ENCODE measurements around the gene ERP44. TPM values are rescaled to one million over a fixed set of nuclear protein-coding genes. Genes with fewer than 3 reads are reported as not detected.

ERP44 gene
- polyA plus RNA-seq, 1 donor: 42.5 TPM

DNA sequence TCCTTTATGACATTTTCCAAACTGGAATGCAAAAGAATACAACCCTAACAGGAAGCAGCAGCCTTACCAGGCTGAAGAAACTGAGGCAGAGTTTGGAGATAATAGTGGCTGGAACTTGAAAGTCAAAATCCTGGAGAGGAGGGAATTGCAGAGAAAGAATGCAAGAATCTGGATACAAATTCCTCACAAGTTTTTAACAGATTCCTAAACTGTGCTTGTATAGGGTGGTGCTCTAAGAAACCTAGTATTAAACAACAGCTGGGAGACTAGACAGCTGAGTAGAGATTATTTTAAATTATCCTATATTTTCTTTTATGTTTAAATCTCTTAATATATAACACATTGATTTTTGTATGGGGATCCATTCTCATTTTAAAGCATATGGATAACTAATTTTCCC, 31.0 kb upstream of the ERP44 start:
- Histone ChIP-seq H3K4me3 (ENCODE audit: low read length) (no peak overlapping the region), H3K4me1 (ENCODE audit: control insufficient read depth, insufficient read depth, low read length) (no peaks in the 10 kb centered on the region), H3K36me3 (ENCODE audit: control insufficient read depth, insufficient read depth, low read length) (peaks cover 7% of the 10 kb centered on the region), H3K27ac (ENCODE audit: low read length) (no peak overlapping the region), H3K9me3 (ENCODE audit: control insufficient read depth, low read depth, low read length) (no peaks in the 10 kb centered on the region), H3K27me3 (ENCODE audit: control insufficient read depth, insufficient read depth, low read length) (no peaks in the 10 kb centered on the region)
- no peak for DNase-seq

DNA sequence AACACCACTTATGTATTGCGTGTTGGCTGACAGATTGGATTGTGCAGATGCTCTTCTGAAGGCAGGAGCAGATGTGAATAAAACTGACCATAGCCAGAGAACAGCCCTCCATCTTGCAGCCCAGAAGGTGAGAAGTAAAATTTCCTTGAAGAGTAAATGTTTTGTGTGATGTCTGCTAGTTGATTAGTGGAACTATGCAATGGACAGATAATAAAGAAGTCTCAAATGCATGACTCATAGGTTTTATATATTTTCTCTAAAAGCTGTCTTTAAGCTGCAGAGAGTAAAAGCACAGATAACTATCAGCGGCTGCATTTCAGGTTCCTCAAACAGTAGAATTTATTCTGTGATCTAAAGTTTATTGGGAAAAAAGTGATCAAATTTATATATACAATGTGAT, 27.6 kb upstream of the ERP44 start:
- Histone ChIP-seq H3K36me3 (ENCODE audit: control insufficient read depth, insufficient read depth, low read length) (peaks cover 4% of the 10 kb centered on the region), H3K4me1 (ENCODE audit: control insufficient read depth, insufficient read depth, low read length) (no peaks in the 10 kb centered on the region), H3K9me3 (ENCODE audit: control insufficient read depth, low read depth, low read length) (no peaks in the 10 kb centered on the region), H3K4me3 (ENCODE audit: low read length) (no peak overlapping the region), H3K27me3 (ENCODE audit: control insufficient read depth, insufficient read depth, low read length) (no peaks in the 10 kb centered on the region), H3K27ac (ENCODE audit: low read length) (no peak overlapping the region)
- no peak for DNase-seq
- whole genome bisulfite sequencing (ENCODE audit: insufficient coverage, low lambda C conversion rate): 100% methylated on average over 1 of the region's 2 CpGs

DNA sequence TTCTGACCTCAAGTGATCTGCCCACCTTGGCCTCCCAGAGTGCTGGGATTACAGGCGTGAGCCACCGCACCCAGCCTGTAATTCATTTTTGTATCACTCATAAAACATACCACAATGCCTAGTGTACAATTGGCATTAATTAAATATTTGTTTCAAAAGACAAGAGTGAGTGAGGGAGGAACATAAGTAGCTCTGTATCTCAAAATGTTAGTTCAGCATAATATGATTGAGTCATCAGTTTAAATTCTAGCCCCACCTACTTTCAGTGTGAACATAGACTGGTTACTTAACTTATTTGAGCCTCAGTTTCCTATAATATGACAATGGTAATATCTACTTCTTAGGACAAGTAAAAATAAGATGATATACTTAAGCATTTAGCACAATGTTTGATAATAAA, 27.1 kb upstream of the ERP44 start:
- DNase-seq: no peak
- no CpG with 5 or more reads among the region's 2 CpGs for WGBS (ENCODE audit: insufficient coverage, low lambda C conversion rate)
- Histone ChIP-seq H3K4me1 (ENCODE audit: control insufficient read depth, insufficient read depth, low read length) (no peaks in the 10 kb centered on the region), H3K27me3 (ENCODE audit: control insufficient read depth, insufficient read depth, low read length) (no peaks in the 10 kb centered on the region), H3K4me3 (ENCODE audit: low read length) (no peak overlapping the region), H3K9me3 (ENCODE audit: control insufficient read depth, low read depth, low read length) (no peaks in the 10 kb centered on the region), H3K27ac (ENCODE audit: low read length) (no peak overlapping the region), H3K36me3 (ENCODE audit: control insufficient read depth, insufficient read depth, low read length) (peaks cover 7% of the 10 kb centered on the region)

- H3K27ac ChIP-seq (ENCODE audit: low read length): no peak overlapping the region
- no peaks in the 10 kb centered on the region for H3K4me1 ChIP-seq (ENCODE audit: control insufficient read depth, insufficient read depth, low read length)
- H3K9me3 ChIP-seq (ENCODE audit: control insufficient read depth, low read depth, low read length): no peaks in the 10 kb centered on the region
- no peak for DNase-seq
- H3K27me3 ChIP-seq (ENCODE audit: control insufficient read depth, insufficient read depth, low read length): no peaks in the 10 kb centered on the region
- H3K36me3 ChIP-seq (ENCODE audit: control insufficient read depth, insufficient read depth, low read length): peaks cover 7% of the 10 kb centered on the region
- no CpG with 5 or more reads among the region's 2 CpGs for WGBS (ENCODE audit: insufficient coverage, low lambda C conversion rate)
- no peak overlapping the region for H3K4me3 ChIP-seq (ENCODE audit: low read length)
These were observed 26.4 kb upstream of the ERP44 start for GRCh38 chr9:100125236-100125635.

- no peaks in the 10 kb centered on the region for H3K9me3 ChIP-seq (ENCODE audit: control insufficient read depth, low read depth, low read length)
- no peak for DNase-seq
- WGBS (ENCODE audit: insufficient coverage, low lambda C conversion rate): 100% methylated on average over 2 of the region's 2 CpGs
- H3K36me3 ChIP-seq (ENCODE audit: control insufficient read depth, insufficient read depth, low read length): peaks cover 5% of the 10 kb centered on the region
- H3K4me1 ChIP-seq (ENCODE audit: control insufficient read depth, insufficient read depth, low read length): no peaks in the 10 kb centered on the region
- H3K4me3 ChIP-seq (ENCODE audit: low read length): no peak overlapping the region
- H3K27ac ChIP-seq (ENCODE audit: low read length): no peak overlapping the region
- no peaks in the 10 kb centered on the region for H3K27me3 ChIP-seq (ENCODE audit: control insufficient read depth, insufficient read depth, low read length)
These were observed 21.5 kb upstream of the ERP44 start for GRCh38 chr9:100120286-100120685.

- no peak for DNase-seq
- H3K27ac ChIP-seq (ENCODE audit: low read length): no peak overlapping the region
- WGBS (ENCODE audit: insufficient coverage, low lambda C conversion rate): 100% methylated on average over 1 of the region's 25 CpGs
These were observed 18.5 kb upstream of the ERP44 start for GRCh38 chr9:100117316-100117715.

DNA sequence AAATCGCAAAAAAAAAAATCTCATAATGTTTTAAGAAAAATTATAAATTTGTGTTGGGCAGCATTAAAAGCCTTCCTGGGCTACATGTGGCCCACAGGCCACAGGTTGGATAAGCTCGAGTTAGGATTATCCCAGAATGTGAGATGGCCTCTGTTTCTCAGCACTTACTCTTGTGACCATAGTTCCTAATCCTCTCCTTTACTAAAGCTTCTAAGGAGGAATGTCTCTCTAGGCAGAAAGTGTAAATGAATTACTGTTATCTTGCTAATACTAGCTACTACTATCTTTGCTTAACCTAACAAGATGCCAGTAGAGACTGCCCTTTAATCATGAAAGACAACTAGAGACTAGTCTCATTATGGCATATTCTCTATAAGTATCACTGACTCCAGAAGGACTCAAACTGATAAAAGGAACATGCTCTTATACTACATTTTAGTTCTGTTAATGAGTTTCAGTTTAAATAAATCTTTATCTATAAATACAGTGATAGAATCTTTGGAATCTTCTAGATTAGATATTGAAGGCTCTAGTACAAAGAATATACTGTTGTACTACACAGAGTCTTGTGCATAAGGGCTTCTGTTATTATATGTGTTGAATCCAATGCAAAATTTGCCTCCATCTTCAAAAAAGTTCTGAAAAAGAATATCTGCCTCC, 14.0 kb upstream of the ERP44 start:
- no peaks in the 10 kb centered on the region for H3K9me3 ChIP-seq (ENCODE audit: control insufficient read depth, low read depth, low read length)
- H3K4me3 ChIP-seq (ENCODE audit: low read length): no peak overlapping the region
- no peak overlapping the region for H3K27ac ChIP-seq (ENCODE audit: low read length)
- DNase-seq: no peak
- no peaks in the 10 kb centered on the region for H3K27me3 ChIP-seq (ENCODE audit: control insufficient read depth, insufficient read depth, low read length)
- 60% methylated on average over 1 of the region's 2 CpGs for WGBS (ENCODE audit: insufficient coverage, low lambda C conversion rate)
- no peaks in the 10 kb centered on the region for H3K4me1 ChIP-seq (ENCODE audit: control insufficient read depth, insufficient read depth, low read length)
- peaks cover 11% of the 10 kb centered on the region for H3K36me3 ChIP-seq (ENCODE audit: control insufficient read depth, insufficient read depth, low read length)

More at GRCh38 chr9:100117316-100117715, 18.5 kb upstream of the ERP44 start:
- Histone ChIP-seq H3K36me3 (ENCODE audit: control insufficient read depth, insufficient read depth, low read length) (peaks cover 5% of the 10 kb centered on the region), H3K4me3 (ENCODE audit: low read length) (no peak overlapping the region), H3K27me3 (ENCODE audit: control insufficient read depth, insufficient read depth, low read length) (no peaks in the 10 kb centered on the region), H3K4me1 (ENCODE audit: control insufficient read depth, insufficient read depth, low read length) (no peaks in the 10 kb centered on the region), H3K9me3 (ENCODE audit: control insufficient read depth, low read depth, low read length) (no peaks in the 10 kb centered on the region)

GRCh38 chr9:100111235-100111634, 12.4 kb upstream of the ERP44 start:
- no peak overlapping the region for H3K27ac ChIP-seq (ENCODE audit: low read length)
- no CpG with 5 or more reads among the region's 4 CpGs for WGBS (ENCODE audit: insufficient coverage, low lambda C conversion rate)

DNA sequence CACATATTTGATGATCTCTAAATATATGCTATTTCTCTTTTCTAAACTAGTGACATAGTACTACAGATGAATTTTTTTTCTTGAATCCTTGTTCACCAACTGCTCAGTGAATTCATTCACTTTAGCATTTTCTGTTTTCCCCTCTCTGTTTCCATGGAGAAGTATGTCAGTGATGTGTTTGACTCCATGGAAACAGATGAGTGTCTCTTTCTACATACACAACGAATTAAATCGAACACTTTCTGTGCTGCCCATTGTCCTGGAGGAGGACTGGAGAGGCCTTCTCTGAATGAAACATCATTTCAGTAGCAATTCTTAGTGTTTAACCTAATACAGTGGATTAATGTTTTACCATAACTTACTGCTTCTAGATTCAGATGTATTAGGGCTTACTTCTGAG, 9.8 kb upstream of the ERP44 start:
- H3K4me1 ChIP-seq (ENCODE audit: control insufficient read depth, insufficient read depth, low read length): no peaks in the 10 kb centered on the region
- H3K36me3 ChIP-seq (ENCODE audit: control insufficient read depth, insufficient read depth, low read length): peaks cover 37% of the 10 kb centered on the region
- WGBS (ENCODE audit: insufficient coverage, low lambda C conversion rate): 70% methylated on average over 2 of the region's 2 CpGs
- H3K27me3 ChIP-seq (ENCODE audit: control insufficient read depth, insufficient read depth, low read length): no peaks in the 10 kb centered on the region
- no peak overlapping the region for H3K4me3 ChIP-seq (ENCODE audit: low read length)
- H3K27ac ChIP-seq (ENCODE audit: low read length): no peak overlapping the region
- peak in 1 of 2 donors; percentile 12 for DNase-seq
- H3K9me3 ChIP-seq (ENCODE audit: control insufficient read depth, low read depth, low read length): no peaks in the 10 kb centered on the region

More at GRCh38 chr9:100111235-100111634, 12.4 kb upstream of the ERP44 start:
- Histone ChIP-seq H3K27me3 (ENCODE audit: control insufficient read depth, insufficient read depth, low read length) (no peaks in the 10 kb centered on the region), H3K4me3 (ENCODE audit: low read length) (no peak overlapping the region), H3K4me1 (ENCODE audit: control insufficient read depth, insufficient read depth, low read length) (no peaks in the 10 kb centered on the region), H3K36me3 (ENCODE audit: control insufficient read depth, insufficient read depth, low read length) (peaks cover 20% of the 10 kb centered on the region), H3K9me3 (ENCODE audit: control insufficient read depth, low read depth, low read length) (no peaks in the 10 kb centered on the region)
- DNase-seq: peak in 1 of 2 donors; percentile 6

GRCh38 chr9:100106616-100107015, 7.8 kb upstream of the ERP44 start:
- no peak overlapping the region for H3K27ac ChIP-seq (ENCODE audit: low read length)
- H3K4me3 ChIP-seq (ENCODE audit: low read length): no peak overlapping the region
- DNase-seq: no peak
- no peaks in the 10 kb centered on the region for H3K4me1 ChIP-seq (ENCODE audit: control insufficient read depth, insufficient read depth, low read length)
- H3K36me3 ChIP-seq (ENCODE audit: control insufficient read depth, insufficient read depth, low read length): peaks cover 38% of the 10 kb centered on the region
- WGBS (ENCODE audit: insufficient coverage, low lambda C conversion rate): 86% methylated on average over 1 of the region's 2 CpGs
- H3K27me3 ChIP-seq (ENCODE audit: control insufficient read depth, insufficient read depth, low read length): no peaks in the 10 kb centered on the region
- H3K9me3 ChIP-seq (ENCODE audit: control insufficient read depth, low read depth, low read length): no peaks in the 10 kb centered on the region

- H3K27me3 ChIP-seq (ENCODE audit: control insufficient read depth, insufficient read depth, low read length): no peaks in the 10 kb centered on the region
- no peak overlapping the region for H3K27ac ChIP-seq (ENCODE audit: low read length)
- no peak for DNase-seq
- no peak overlapping the region for H3K4me3 ChIP-seq (ENCODE audit: low read length)
- no CpG with 5 or more reads among the region's 1 CpG for WGBS (ENCODE audit: insufficient coverage, low lambda C conversion rate)
- H3K9me3 ChIP-seq (ENCODE audit: control insufficient read depth, low read depth, low read length): no peaks in the 10 kb centered on the region
- H3K4me1 ChIP-seq (ENCODE audit: control insufficient read depth, insufficient read depth, low read length): no peaks in the 10 kb centered on the region
- peaks cover 36% of the 10 kb centered on the region for H3K36me3 ChIP-seq (ENCODE audit: control insufficient read depth, insufficient read depth, low read length)
These were observed 7.1 kb upstream of the ERP44 start for GRCh38 chr9:100105861-100106260.
